Cerebellar nuclear complex (tissue), 1 donor: ENCODE measurements around the gene LDLRAD4.
"Not testable (repeated sequence)": the region's sequence is repeated elsewhere in the genome, so short reads cannot be mapped to it uniquely, and the experiment has no call there.

Experiments used
- DNase-seq, 2 experiments: peaks; one replicate each; lab custom pipeline; 2025; lab: John Stamatoyannopoulos, UW

The LDLRAD4 gene

GRCh38 chr18:13246591-13246990 is 28.0 kb downstream of the LDLRAD4 start:
- DNase-seq = no peak

GRCh38 chr18:13247506-13247905 is 28.9 kb downstream of the LDLRAD4 start:
- DNase-seq = no peak

DNA sequence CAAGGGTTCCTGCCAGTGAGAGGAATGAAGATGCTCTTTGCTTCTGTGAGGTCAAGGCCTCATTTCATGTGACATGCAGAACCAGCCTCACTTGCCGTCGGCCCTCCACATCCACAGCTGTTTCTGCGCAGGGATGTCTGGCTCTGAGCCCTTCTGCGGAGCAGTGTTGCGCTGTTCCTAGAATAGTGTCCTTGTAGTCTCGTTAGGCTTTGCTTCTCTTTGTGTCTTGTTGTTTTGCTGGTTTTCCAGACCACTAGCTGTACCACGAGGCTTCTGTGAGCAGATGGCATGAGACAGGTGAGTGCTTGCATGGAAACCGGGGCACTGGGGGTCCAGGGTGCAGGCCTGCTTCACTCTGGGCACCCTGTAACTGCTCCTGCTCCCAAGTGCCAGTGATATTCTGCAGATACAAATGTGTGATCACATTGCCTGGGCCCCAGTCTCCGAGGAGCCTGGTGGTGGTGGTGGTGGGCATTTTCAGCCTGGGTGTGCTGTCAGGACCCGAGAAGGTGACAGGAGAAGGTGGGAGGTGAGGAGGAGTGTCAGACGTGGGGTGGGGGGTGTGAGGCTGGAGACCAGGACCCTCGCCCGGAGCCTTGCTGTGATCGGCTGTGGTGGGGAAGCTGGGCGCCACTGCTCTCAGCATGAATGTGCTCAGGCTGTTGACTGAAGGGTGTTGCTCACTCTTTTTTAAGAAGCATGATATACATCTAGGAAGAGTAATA is 34.3 kb downstream of the LDLRAD4 start:
- no peak for DNase-seq

- DNase-seq = no peak
Observed at GRCh38 chr18:13253786-13254688, 35.5 kb downstream of the LDLRAD4 start.

DNA sequence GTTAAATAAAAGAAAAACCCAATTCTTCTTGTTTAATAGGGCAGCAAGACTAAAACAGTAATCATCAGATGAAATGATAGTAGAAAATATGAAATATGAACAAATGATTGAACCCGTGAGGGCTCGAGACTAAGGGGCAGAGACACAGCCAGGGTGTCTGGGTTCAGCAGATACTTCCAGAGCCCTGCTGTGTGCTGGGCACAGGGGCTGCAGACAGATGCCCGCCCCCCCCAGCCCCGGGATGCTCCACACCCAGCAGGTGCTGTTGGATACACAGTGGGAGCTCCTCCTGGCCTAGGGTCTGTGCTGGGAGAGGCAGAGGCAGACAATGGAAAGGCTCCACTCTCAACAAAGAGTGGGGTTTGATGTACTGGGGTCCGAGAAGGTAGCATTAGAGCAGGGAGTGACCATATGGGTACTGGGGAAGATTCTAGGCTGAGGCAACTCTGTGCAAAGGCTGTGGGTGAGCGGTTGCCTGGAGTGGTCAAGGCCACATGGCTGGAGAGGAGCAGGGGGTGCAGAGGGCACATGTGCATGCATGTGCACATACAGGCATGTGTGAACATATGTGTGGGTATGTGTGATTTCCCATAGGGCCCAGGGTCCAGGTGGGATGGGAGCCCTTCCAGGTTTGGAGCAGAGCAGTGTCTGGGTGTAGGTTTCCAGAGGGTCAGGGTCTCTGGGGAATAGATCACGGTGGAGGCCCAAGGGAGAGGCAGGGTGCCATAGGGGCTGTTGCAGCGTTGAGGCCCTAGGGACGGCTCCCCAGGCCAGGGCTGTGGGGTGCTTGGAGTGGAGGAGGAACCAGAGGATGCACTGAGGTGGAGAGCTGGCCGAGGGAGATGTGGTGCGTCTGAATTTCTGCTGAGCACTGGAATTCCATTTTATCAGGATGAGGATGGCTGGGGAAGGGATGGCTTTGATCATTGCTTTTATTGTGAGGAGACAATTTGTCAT is 36.7 kb downstream of the LDLRAD4 start:
- no peak for DNase-seq

GRCh38 chr18:13256444-13257305 is 38.1 kb downstream of the LDLRAD4 start:
- DNase-seq = no peak

- no peak for DNase-seq
Observed at GRCh38 chr18:13257361-13257980, 38.9 kb downstream of the LDLRAD4 start.

DNA sequence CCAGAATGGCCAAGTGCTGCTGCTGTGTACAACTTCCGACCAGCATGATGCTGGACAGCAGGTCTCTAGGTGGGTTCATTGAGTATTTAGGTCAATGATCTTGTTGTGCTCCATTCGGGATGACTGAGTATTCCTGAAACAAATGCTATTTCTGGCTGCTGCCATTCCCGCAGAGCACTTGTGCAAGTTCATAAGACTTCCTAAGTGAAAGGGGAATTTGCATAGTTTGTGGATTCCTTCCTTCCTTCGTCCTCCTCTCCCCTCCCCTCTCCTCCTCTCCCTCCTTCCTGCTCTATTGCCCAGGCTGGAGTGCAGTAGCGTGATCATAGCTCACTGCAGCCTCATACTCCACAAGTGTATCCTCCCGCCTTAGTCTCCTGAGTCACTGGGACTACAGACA is 40.4 kb downstream of the LDLRAD4 start:
- DNase-seq = peak; percentile 78 to 96

DNA sequence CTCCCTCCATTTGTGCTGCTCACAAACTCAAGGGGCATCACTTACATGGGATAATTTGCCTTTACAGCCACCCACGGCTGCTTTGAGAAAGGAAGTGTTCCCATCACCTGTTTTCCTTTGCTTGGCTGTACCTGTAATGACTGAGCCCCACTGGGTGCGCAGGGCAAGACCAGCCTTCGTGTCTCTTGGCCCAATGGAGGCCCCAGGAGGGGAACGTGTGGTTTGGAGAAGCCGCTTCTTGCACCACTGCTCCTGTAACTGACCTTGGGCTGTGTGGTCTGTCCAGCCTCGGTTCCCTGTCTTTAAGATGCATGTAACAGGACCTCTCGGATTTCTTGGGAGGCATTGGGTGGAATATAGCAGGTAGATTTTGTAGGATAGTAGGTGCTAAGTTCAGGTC is 41.1 kb downstream of the LDLRAD4 start:
- no peak for DNase-seq

DNA sequence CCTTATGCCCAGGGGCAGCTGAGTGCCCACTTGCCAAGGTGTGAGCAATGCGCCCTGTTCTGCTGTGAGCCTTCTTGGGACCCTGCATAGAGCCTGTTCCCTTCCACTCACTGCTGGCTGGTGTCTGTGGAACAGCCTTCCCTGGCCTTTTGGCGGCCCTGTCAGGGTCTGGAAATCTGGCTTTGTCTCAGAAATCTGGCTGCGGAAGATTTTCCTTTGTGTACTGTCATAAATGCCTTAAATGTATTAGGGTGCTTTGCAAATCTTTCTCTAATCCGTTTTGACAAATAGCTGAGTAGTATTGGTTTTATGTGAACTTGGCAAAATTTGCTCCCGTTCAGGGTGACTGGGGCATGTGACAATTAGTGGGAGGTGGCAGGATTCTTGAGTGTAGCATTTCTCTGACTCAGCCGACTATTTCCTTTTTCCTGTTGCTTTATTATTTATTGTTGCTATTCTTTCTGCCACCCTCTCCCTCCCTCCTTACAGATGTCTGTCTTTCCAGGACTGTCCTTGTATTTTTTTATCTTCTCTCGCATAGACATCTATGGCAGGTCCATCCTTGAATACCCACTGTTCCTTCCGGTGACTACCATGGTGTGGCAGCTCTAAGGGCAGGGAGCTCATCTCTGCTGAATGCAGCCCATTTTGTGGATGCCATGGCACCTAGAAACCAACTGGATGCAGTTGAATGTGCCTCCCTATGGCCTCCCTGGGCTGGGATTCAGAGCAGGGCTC is 41.8 kb downstream of the LDLRAD4 start:
- DNase-seq = no peak

- no peak for DNase-seq
Observed at GRCh38 chr18:13260935-13261640, 42.5 kb downstream of the LDLRAD4 start.

- no peak for DNase-seq
Observed at GRCh38 chr18:13261661-13262357, 43.2 kb downstream of the LDLRAD4 start.

DNA sequence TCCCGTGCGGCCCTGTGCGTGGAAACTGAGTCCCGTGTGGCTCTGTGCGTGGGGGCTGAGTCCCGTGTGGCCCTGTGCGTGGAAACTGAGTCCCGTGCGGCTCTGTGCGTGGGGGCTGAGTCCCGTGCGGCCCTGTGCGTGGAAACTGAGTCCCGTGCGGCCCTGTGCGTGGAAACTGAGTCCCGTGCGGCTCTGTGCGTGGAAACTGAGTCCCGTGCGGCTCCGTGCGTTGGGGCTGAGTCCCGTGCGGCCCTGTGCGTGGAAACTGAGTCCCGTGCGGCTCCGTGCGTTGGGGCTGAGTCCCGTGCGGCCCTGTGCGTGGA is 43.8 kb downstream of the LDLRAD4 start:
- DNase-seq = not testable (repeated sequence)

GRCh38 chr18:13262839-13263691 is 44.5 kb downstream of the LDLRAD4 start:
- DNase-seq = no peak

- DNase-seq = no peak
Observed at GRCh38 chr18:13264091-13265007, 45.8 kb downstream of the LDLRAD4 start.

DNA sequence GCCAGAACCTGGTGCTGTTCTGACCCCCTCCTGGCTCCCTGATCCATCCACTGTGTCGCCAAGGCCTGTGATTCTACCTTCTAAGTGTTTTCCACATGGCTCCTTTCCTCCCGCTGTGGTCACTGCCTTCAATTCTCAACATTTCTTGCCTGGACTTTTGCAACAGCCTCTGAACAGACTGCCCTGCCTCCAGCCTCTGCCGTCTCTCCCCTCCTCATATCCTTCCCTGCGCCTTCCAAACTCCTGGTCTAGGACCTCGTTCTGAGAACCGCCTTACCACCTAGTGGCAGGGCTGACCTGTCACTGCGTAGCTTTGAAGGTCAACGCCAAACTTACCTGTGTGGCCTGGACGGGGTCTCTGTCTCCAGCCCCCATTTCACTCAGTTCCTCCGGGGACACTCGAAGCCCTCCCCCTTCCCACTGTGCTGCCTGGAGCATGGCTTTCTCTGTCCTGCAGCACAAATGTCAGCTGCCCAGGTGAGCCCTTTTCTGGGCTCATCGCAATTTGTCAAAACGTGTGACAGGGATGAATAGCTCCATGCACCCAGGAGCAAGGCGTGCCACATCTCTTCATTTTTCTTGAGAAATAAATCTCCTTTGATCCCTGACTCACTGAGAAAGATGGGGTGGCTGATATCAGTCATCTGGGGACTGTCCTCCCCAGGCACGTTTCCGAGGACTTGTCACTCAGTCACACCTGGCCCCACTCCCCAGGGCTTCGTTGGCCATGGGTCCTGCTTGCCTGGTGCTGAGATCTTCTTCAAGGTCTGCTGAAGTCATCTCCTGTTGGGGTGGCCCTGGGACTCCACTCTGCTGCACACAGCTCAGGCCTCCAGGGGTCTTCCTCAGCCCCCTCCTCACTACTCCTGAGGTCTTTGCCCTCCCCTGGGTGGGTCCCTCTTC is 46.7 kb downstream of the LDLRAD4 start:
- DNase-seq = no peak
